DND-41 (cell line): Measurements from ENCODE around the gene SMCO4.

Experiments
- EZH2 ChIP-seq: IDR thresholded peaks from 3 replicates; pipeline ENCODE4 v1.6.1; 2012; ENCODE audit warnings: borderline replicate concordance, low read depth, mild to moderate bottlenecking, moderate library complexity, low read length, inconsistent platforms; ENCODE audit not compliant: severe bottlenecking
- TF ChIP-seq, protein P1 (sequence below): IDR thresholded peaks from 2 replicates; pipeline ENCODE4 v1.5.1; 2012; ENCODE audit warnings: borderline replicate concordance, low read length, moderate library complexity, mild to moderate bottlenecking; ENCODE audit not compliant: poor library complexity, severe bottlenecking; ENCODE audit errors: extremely low read depth

- TF ChIP-seq, protein P1, sequence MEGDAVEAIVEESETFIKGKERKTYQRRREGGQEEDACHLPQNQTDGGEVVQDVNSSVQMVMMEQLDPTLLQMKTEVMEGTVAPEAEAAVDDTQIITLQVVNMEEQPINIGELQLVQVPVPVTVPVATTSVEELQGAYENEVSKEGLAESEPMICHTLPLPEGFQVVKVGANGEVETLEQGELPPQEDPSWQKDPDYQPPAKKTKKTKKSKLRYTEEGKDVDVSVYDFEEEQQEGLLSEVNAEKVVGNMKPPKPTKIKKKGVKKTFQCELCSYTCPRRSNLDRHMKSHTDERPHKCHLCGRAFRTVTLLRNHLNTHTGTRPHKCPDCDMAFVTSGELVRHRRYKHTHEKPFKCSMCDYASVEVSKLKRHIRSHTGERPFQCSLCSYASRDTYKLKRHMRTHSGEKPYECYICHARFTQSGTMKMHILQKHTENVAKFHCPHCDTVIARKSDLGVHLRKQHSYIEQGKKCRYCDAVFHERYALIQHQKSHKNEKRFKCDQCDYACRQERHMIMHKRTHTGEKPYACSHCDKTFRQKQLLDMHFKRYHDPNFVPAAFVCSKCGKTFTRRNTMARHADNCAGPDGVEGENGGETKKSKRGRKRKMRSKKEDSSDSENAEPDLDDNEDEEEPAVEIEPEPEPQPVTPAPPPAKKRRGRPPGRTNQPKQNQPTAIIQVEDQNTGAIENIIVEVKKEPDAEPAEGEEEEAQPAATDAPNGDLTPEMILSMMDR = no peak
- TF ChIP-seq EZH2 = no peak
Observed at GRCh38 chr11:93525601-93526345, 17.4 kb downstream of the SMCO4 start.
